Measurements from ENCODE around the gene EPHA3. TPM values are rescaled to one million over a fixed set of nuclear protein-coding genes. Genes with fewer than 3 reads are reported as not detected.

EPHA3 gene
- total RNA-seq, 1 donor from 2014 or later = 5.0 TPM

GRCh38 chr3:89332793-89333192 lies 225.4 kb downstream of the EPHA3 start:
- no peak for FAIRE-seq
- H3K27me3 ChIP-seq (ENCODE audit: insufficient read depth, low read length) = no peaks in the 10 kb centered on the region
- peak; percentile 38 for DNase-seq (ENCODE audit: low read depth)
- no peaks in the 10 kb centered on the region for H3K4me1 Mint-ChIP-seq (ENCODE audit: low read depth, unreplicated experiment)
- H3K4me3 Mint-ChIP-seq (ENCODE audit: unreplicated experiment) = no peak overlapping the region
- no peaks in the 10 kb centered on the region for H3K9me3 Mint-ChIP-seq (ENCODE audit: unreplicated experiment)
- H3K27ac ChIP-seq (ENCODE audit: low read depth, low read length) = no peak overlapping the region
- TF ChIP-seq, protein P1, sequence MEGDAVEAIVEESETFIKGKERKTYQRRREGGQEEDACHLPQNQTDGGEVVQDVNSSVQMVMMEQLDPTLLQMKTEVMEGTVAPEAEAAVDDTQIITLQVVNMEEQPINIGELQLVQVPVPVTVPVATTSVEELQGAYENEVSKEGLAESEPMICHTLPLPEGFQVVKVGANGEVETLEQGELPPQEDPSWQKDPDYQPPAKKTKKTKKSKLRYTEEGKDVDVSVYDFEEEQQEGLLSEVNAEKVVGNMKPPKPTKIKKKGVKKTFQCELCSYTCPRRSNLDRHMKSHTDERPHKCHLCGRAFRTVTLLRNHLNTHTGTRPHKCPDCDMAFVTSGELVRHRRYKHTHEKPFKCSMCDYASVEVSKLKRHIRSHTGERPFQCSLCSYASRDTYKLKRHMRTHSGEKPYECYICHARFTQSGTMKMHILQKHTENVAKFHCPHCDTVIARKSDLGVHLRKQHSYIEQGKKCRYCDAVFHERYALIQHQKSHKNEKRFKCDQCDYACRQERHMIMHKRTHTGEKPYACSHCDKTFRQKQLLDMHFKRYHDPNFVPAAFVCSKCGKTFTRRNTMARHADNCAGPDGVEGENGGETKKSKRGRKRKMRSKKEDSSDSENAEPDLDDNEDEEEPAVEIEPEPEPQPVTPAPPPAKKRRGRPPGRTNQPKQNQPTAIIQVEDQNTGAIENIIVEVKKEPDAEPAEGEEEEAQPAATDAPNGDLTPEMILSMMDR (IDR thresholded peaks at IDR 0.05; ENCODE audit: insufficient read depth, low read depth, low read length) = no peak
- TF ChIP-seq EZH2 (IDR thresholded peaks at IDR 0.05; ENCODE audit: insufficient read depth, low read length) = no peak
- no peaks in the 10 kb centered on the region for H3K4me1 ChIP-seq (ENCODE audit: insufficient read depth, low read length)
- no peak overlapping the region for H3K27ac Mint-ChIP-seq (ENCODE audit: unreplicated experiment)
- H3K9ac ChIP-seq (ENCODE audit: low read length) = no peak overlapping the region
- no peak overlapping the region for H3K4me3 ChIP-seq (ENCODE audit: insufficient read depth, low read depth, low read length)
- H3K36me3 Mint-ChIP-seq (ENCODE audit: low read depth, unreplicated experiment) = no peaks in the 10 kb centered on the region
- H2AFZ ChIP-seq (ENCODE audit: low read depth, low read length) = no peak overlapping the region
- no peak overlapping the region for H3K4me2 ChIP-seq (ENCODE audit: low read length)
- no peaks in the 10 kb centered on the region for H3K9me3 ChIP-seq (ENCODE audit: insufficient read depth, low read depth, low read length)
- no peaks in the 10 kb centered on the region for H3K27me3 Mint-ChIP-seq (ENCODE audit: low read depth, unreplicated experiment)
- H3K36me3 ChIP-seq (ENCODE audit: insufficient read depth, low read length) = no peaks in the 10 kb centered on the region
- no peaks in the 10 kb centered on the region for H4K20me1 ChIP-seq (ENCODE audit: insufficient read depth, low read length)
- no peaks in the 10 kb centered on the region for H3K79me2 ChIP-seq (ENCODE audit: insufficient read depth, low read length)

DNA sequence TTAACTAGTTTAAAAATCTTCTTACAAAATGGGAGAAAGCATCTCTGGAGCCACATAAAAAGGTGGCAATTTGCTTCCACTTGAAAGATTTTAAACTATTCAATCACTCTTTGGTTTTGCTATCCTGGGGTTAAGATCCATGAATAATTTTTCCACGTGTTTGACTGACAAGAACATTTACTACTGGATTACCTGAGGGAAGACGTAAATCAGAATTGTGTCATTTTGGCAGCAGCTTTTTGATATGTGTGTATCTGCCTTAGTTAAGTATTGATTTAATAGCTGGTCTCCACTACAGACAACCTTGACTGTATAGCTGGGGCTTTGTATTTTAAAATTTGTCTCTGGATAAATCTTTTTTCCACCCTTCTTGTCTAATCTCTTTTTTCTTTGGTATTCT lies 228.3 kb downstream of the EPHA3 start:
- H3K27ac ChIP-seq (ENCODE audit: low read depth, low read length) = no peak overlapping the region
- TF ChIP-seq, protein P1 (IDR thresholded peaks at IDR 0.05; ENCODE audit: insufficient read depth, low read depth, low read length) = no peak
- TF ChIP-seq EZH2 (IDR thresholded peaks at IDR 0.05; ENCODE audit: insufficient read depth, low read length) = no peak
- H3K4me2 ChIP-seq (ENCODE audit: low read length) = no peak overlapping the region
- H3K9ac ChIP-seq (ENCODE audit: low read length) = no peak overlapping the region
- no peaks in the 10 kb centered on the region for H3K27me3 ChIP-seq (ENCODE audit: insufficient read depth, low read length)
- no peak overlapping the region for H3K27ac Mint-ChIP-seq (ENCODE audit: unreplicated experiment)
- no peaks in the 10 kb centered on the region for H3K36me3 Mint-ChIP-seq (ENCODE audit: low read depth, unreplicated experiment)
- no peaks in the 10 kb centered on the region for H3K36me3 ChIP-seq (ENCODE audit: insufficient read depth, low read length)
- no peaks in the 10 kb centered on the region for H3K9me3 ChIP-seq (ENCODE audit: insufficient read depth, low read depth, low read length)
- no peak overlapping the region for H3K4me3 ChIP-seq (ENCODE audit: insufficient read depth, low read depth, low read length)
- no peaks in the 10 kb centered on the region for H3K79me2 ChIP-seq (ENCODE audit: insufficient read depth, low read length)
- no peaks in the 10 kb centered on the region for H4K20me1 ChIP-seq (ENCODE audit: insufficient read depth, low read length)
- FAIRE-seq (no peak), DNase-seq (ENCODE audit: low read depth) (no peak)
- no peak overlapping the region for H3K4me3 Mint-ChIP-seq (ENCODE audit: unreplicated experiment)
- H3K27me3 Mint-ChIP-seq (ENCODE audit: low read depth, unreplicated experiment) = no peaks in the 10 kb centered on the region
- no peaks in the 10 kb centered on the region for H3K4me1 Mint-ChIP-seq (ENCODE audit: low read depth, unreplicated experiment)
- H3K4me1 ChIP-seq (ENCODE audit: insufficient read depth, low read length) = no peaks in the 10 kb centered on the region
- H3K9me3 Mint-ChIP-seq (ENCODE audit: unreplicated experiment) = no peaks in the 10 kb centered on the region
- H2AFZ ChIP-seq (ENCODE audit: low read depth, low read length) = no peak overlapping the region

GRCh38 chr3:89340408-89340807 lies 233.0 kb downstream of the EPHA3 start:
- TF ChIP-seq EZH2 (IDR thresholded peaks at IDR 0.05; ENCODE audit: insufficient read depth, low read length) = no peak
- TF ChIP-seq, protein P1 (IDR thresholded peaks at IDR 0.05; ENCODE audit: insufficient read depth, low read depth, low read length) = no peak
- DNase-seq (ENCODE audit: low read depth) = no peak
- Histone ChIP-seq H3K4me2 (ENCODE audit: low read length) (no peak overlapping the region), H3K79me2 (ENCODE audit: insufficient read depth, low read length) (no peaks in the 10 kb centered on the region), H2AFZ (ENCODE audit: low read depth, low read length) (no peak overlapping the region), H3K4me1 (ENCODE audit: insufficient read depth, low read length) (no peaks in the 10 kb centered on the region), H4K20me1 (ENCODE audit: insufficient read depth, low read length) (no peaks in the 10 kb centered on the region), H3K9me3 (ENCODE audit: insufficient read depth, low read depth, low read length) (no peaks in the 10 kb centered on the region), H3K4me3 (ENCODE audit: insufficient read depth, low read depth, low read length) (no peak overlapping the region), H3K36me3 (ENCODE audit: insufficient read depth, low read length) (no peaks in the 10 kb centered on the region), H3K9ac (ENCODE audit: low read length) (no peak overlapping the region), H3K27me3 (ENCODE audit: insufficient read depth, low read length) (no peaks in the 10 kb centered on the region), H3K27ac (ENCODE audit: low read depth, low read length) (no peak overlapping the region)
- FAIRE-seq = no peak
- Mint-ChIP-seq H3K27ac (ENCODE audit: unreplicated experiment) (no peak overlapping the region), H3K4me3 (ENCODE audit: unreplicated experiment) (no peak overlapping the region), H3K9me3 (ENCODE audit: unreplicated experiment) (no peaks in the 10 kb centered on the region), H3K27me3 (ENCODE audit: low read depth, unreplicated experiment) (no peaks in the 10 kb centered on the region), H3K4me1 (ENCODE audit: low read depth, unreplicated experiment) (no peaks in the 10 kb centered on the region), H3K36me3 (ENCODE audit: low read depth, unreplicated experiment) (no peaks in the 10 kb centered on the region)

Measured in astrocyte (in vitro differentiated cells and primary cell).